RWPE2 (cell line): ENCODE results near the gene FUT7.
"Not testable (repeated sequence)": the region's sequence is repeated elsewhere in the genome, so short reads cannot be mapped to it uniquely, and the experiment has no call there.

Experiments used
- ATAC-seq: fragments of 200-7000 bp; cut with Tn5 transposase; 3 replicates; pipeline ENCODE4 v1.9.1; 2021; ENCODE audit warnings: low read depth
- DNase-seq: peaks from one replicate; pipeline ENCODE4 v3.0.0-alpha.2; 2020; ENCODE audit warnings: low spot score
- H3K27ac ChIP-seq: fragments of 450-650 bp; 2 replicates; pipeline ENCODE4 v1.5.1; 2017; ENCODE audit warnings: mild to moderate bottlenecking; ENCODE audit not compliant: poor library complexity, severe bottlenecking
- H3K27me3 ChIP-seq: fragments of 250-450 bp; sonication (Bioruptor Pico); 2 replicates; pipeline ENCODE4 v1.5.1; 2021; ENCODE audit warnings: mild to moderate bottlenecking, moderate library complexity; ENCODE audit not compliant: insufficient read depth, poor library complexity, severe bottlenecking
- H3K36me3 ChIP-seq: fragments of 250-450 bp; sonication (Bioruptor Pico); 2 replicates; pipeline ENCODE4 v1.5.1; 2020; ENCODE audit warnings: low read depth, mild to moderate bottlenecking, moderate library complexity
- H3K4me1 ChIP-seq: fragments of 250-450 bp; sonication (Bioruptor Pico); 2 replicates; pipeline ENCODE4 v1.5.1; 2021; ENCODE audit warnings: mild to moderate bottlenecking, moderate library complexity; ENCODE audit not compliant: insufficient read depth, poor library complexity, severe bottlenecking
- H3K4me3 ChIP-seq: fragments of 250-450 bp; sonication (Bioruptor Pico); 2 replicates; pipeline ENCODE4 v1.5.1; 2021; ENCODE audit warnings: mild to moderate bottlenecking, moderate library complexity; ENCODE audit not compliant: severe bottlenecking
- H3K9me3 ChIP-seq: fragments of 250-450 bp; sonication (Bioruptor Pico); 2 replicates; pipeline ENCODE4 v1.5.1; 2021; ENCODE audit warnings: mild to moderate bottlenecking, moderate library complexity; ENCODE audit not compliant: severe bottlenecking
- CTCF ChIP-seq: fragments of 450-650 bp; IDR thresholded peaks from one replicate; pipeline ENCODE4 v1.5.1; 2017; ENCODE audit warnings: mild to moderate bottlenecking, moderate library complexity; ENCODE audit not compliant: poor library complexity, severe bottlenecking

Gene FUT7

GRCh38 chr9:137065336-137065967 lies 33.6 kb upstream of the FUT7 start:
- no peaks in the 10 kb centered on the region for H3K9me3 ChIP-seq
- H3K27me3 ChIP-seq, result no peaks in the 10 kb centered on the region
- DNase-seq, result no peak
- no peak overlapping the region for H3K27ac ChIP-seq
- H3K4me3 ChIP-seq, result no peak overlapping the region
- ATAC-seq, result no peak
- H3K4me1 ChIP-seq, result peaks cover 9% of the 10 kb centered on the region
- no peak for TF ChIP-seq CTCF
- no peaks in the 10 kb centered on the region for H3K36me3 ChIP-seq

DNA sequence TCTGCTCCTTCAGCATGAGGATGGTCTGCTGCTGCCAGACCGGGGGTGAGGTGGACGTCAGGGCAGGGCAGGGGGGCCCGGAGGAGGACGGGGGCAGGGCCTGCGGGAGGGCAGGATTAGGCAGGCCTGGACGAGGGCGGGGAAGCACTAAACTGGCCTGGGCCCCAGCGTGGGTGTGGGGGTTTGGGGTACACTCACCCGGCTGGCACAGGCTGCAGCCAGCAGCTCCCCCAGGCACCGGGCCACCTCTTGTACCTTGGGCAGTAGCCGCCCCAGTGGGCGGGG lies 32.9 kb upstream of the FUT7 start:
- Histone ChIP-seq H3K36me3 (no peaks in the 10 kb centered on the region), H3K4me3 (no peak overlapping the region), H3K27ac (no peak overlapping the region), H3K4me1 (peaks cover 9% of the 10 kb centered on the region), H3K9me3 (no peaks in the 10 kb centered on the region), H3K27me3 (no peaks in the 10 kb centered on the region)
- DNase-seq (no peak), ATAC-seq (no peak)
- no peak for TF ChIP-seq CTCF

GRCh38 chr9:137064027-137064879 lies 32.4 kb upstream of the FUT7 start:
- DNase-seq (no peak), ATAC-seq (peak; percentile 43; the same call in 2 of the 3 replicates)
- H3K4me1 ChIP-seq, result peaks cover 9% of the 10 kb centered on the region
- H3K27me3 ChIP-seq, result no peaks in the 10 kb centered on the region
- no peak overlapping the region for H3K4me3 ChIP-seq
- no peak overlapping the region for H3K27ac ChIP-seq
- no peaks in the 10 kb centered on the region for H3K36me3 ChIP-seq
- no peaks in the 10 kb centered on the region for H3K9me3 ChIP-seq
- peak; percentile 92 for TF ChIP-seq CTCF

GRCh38 chr9:137063311-137064026 lies 31.6 kb upstream of the FUT7 start:
- peak; percentile 13; the same call in 2 of the 3 replicates for ATAC-seq
- TF ChIP-seq CTCF, result no peak
- Histone ChIP-seq H3K27me3 (no peaks in the 10 kb centered on the region), H3K4me1 (peaks cover 9% of the 10 kb centered on the region), H3K9me3 (no peaks in the 10 kb centered on the region), H3K4me3 (no peak overlapping the region), H3K36me3 (no peaks in the 10 kb centered on the region), H3K27ac (no peak overlapping the region)
- no peak for DNase-seq

- H3K27ac ChIP-seq, result peak overlapping the region; percentile 42
- not testable (repeated sequence) for H3K36me3 ChIP-seq, H3K4me3 ChIP-seq, ATAC-seq, H3K27me3 ChIP-seq, DNase-seq, H3K4me1 ChIP-seq, H3K9me3 ChIP-seq
These were observed 30.9 kb upstream of the FUT7 start for GRCh38 chr9:137062798-137063197.
